K562 (cell line): ENCODE data around the gene ARL8A. TPM values are rescaled to one million over a fixed set of nuclear protein-coding genes. Genes with fewer than 3 reads are reported as not detected.
A peak's percentile ranks its signal among the peaks of the same experiment; 100 is the strongest.

Experiments used
- HDGF ChIP-seq: fragments of 450-650 bp; IDR thresholded peaks from 2 replicates; pipeline ENCODE4 v1.6.1; 2016
- HLTF ChIP-seq: fragments of 450-650 bp; IDR thresholded peaks from 2 replicates; pipeline ENCODE4 v1.6.1; 2016
- HSF4 ChIP-seq: fragments of 250-450 bp; sonication (Bioruptor Pico); IDR thresholded peaks from 2 replicates; pipeline ENCODE4 v2.1.2; 2022; ENCODE audit warnings: mild to moderate bottlenecking, moderate library complexity, borderline replicate concordance
- KAT7 ChIP-seq: sonication (generic); formaldehyde crosslinking; IDR thresholded peaks from 2 replicates; pipeline ENCODE4 v1.8.0; 2022; ENCODE audit warnings: missing genetic modification reagents, mild to moderate bottlenecking, borderline replicate concordance
- KLF16 ChIP-seq: IDR thresholded peaks from 2 replicates; pipeline ENCODE4 v1.6.1; 2016; ENCODE audit warnings: antibody characterized with exemption
- MAFF ChIP-seq: IDR thresholded peaks from 2 replicates; pipeline ENCODE4 v1.6.1; 2012; ENCODE audit warnings: low read length, improper control_type of control experiment
- MAZ ChIP-seq, 2 experiments: fragments of 450-650 bp in 1 of 2; sonication (generic) in 1 of 2; formaldehyde crosslinking; IDR thresholded peaks in 1 of 2; conservative IDR thresholded peaks in 1 of 2; 2 replicates each; pipeline versions ENCODE4 v1.4.0 to v1.5.0; 2020; ENCODE audit warnings: mild to moderate bottlenecking in 1 of 2, missing genetic modification reagents in 1 of 2
- MECOM ChIP-seq: fragments of 250-450 bp; sonication (Bioruptor Pico); IDR thresholded peaks from 2 replicates; pipeline ENCODE4 v1.8.0; 2022; ENCODE audit warnings: inconsistent platforms
- NR2F6 ChIP-seq: fragments of 450-650 bp; formaldehyde crosslinking; IDR thresholded peaks from 2 replicates; pipeline ENCODE4 v1.4.0; 2020; ENCODE audit warnings: mild to moderate bottlenecking
- NRF1 ChIP-seq, 2 experiments: fragments of 450-650 bp; IDR thresholded peaks in 1 of 2; conservative IDR thresholded peaks in 1 of 2; 2 replicates each; pipeline ENCODE4 v1.6.1; 2014; ENCODE audit warnings: mild to moderate bottlenecking in 2 of 2
- POLR2AphosphoS5 ChIP-seq: IDR thresholded peaks from 2 replicates; pipeline ENCODE4 v1.6.1; 2011; ENCODE audit warnings: mild to moderate bottlenecking, low read depth, low read length, moderate library complexity; ENCODE audit not compliant: control insufficient read depth, insufficient read depth
- SIX5 ChIP-seq, 2 experiments: IDR thresholded peaks; 2 replicates each; pipeline ENCODE4 v1.6.1; 2011; ENCODE audit warnings: low read length in 2 of 2, borderline replicate concordance in 1 of 2, low read depth in 1 of 2, mild to moderate bottlenecking in 1 of 2, moderate library complexity in 1 of 2; ENCODE audit not compliant: insufficient read depth in 1 of 2
- SMAD1 ChIP-seq: fragments of 150-350 bp; IDR thresholded peaks from 2 replicates; pipeline ENCODE4 v1.6.1; 2014; ENCODE audit warnings: low read length, low read depth; ENCODE audit not compliant: partially characterized antibody
- SRSF9 ChIP-seq: fragments of 200-400 bp; formaldehyde crosslinking; IDR thresholded peaks from 2 replicates; pipeline ENCODE4 v1.6.1; 2017; ENCODE audit warnings: low read depth, low read length, borderline replicate concordance
- ZBTB17 ChIP-seq: fragments of 450-650 bp; formaldehyde crosslinking; IDR thresholded peaks from 2 replicates; pipeline ENCODE4 v1.4.0; 2020; ENCODE audit warnings: mild to moderate bottlenecking
- ZC3H11A ChIP-seq: IDR thresholded peaks from 2 replicates; pipeline ENCODE4 v1.6.1; 2012; ENCODE audit warnings: low read depth, low read length, improper control_type of control experiment
- ZNF239 ChIP-seq: fragments of 250-450 bp; sonication (Bioruptor Pico); IDR thresholded peaks from 2 replicates; pipeline ENCODE4 v1.4.0; 2020; ENCODE audit warnings: mild to moderate bottlenecking
- ZNF274 ChIP-seq: IDR thresholded peaks from 2 replicates; pipeline ENCODE4 v1.6.1; 2011; ENCODE audit warnings: low read depth, mild to moderate bottlenecking, low read length, moderate library complexity, borderline replicate concordance
- ZNF785 ChIP-seq: fragments of 250-450 bp; sonication (Bioruptor Pico); IDR thresholded peaks from 2 replicates; pipeline ENCODE4 v1.4.0; 2020; ENCODE audit warnings: mild to moderate bottlenecking
- polyA plus RNA-seq, 8 experiments: library from polyadenylated mRNA; depleted of rRNA in 4 of 8; stranded (reverse) in 5 of 8; unstranded in 3 of 8; fragments of >200 nt; fragmentation: Nextera tagmentation in 2 of 8; fragmentation: Illumina TruSeq in 1 of 8; extraction: Ambion mirVana in 2 of 8; extraction: Trizol in 1 of 8; gene quantifications; 2 replicates each; pipeline versions ENCODE4 v1.2.1 to v1.2.3, GENCODE V29; 2011 to 2014; ENCODE audit warnings: inconsistent platforms in 1 of 8, missing spikeins in 1 of 8
- total RNA-seq, 7 experiments: library from RNA; depleted of rRNA in 6 of 7; stranded (reverse); fragments of >200 nt in 6 of 7; fragmentation: Illumina TruSeq in 2 of 7; extraction: Trizol in 2 of 7; gene quantifications; 2 replicates each; pipeline versions ENCODE4 v1.2.1 to v1.2.3, GENCODE V29; 2011 to 2021; ENCODE audit warnings: low replicate concordance in 1 of 7
- TF ChIP-seq, protein P1 (sequence below): fragments of 250-450 bp; sonication (Bioruptor Pico); IDR thresholded peaks from 2 replicates; pipeline ENCODE4 v1.8.0; 2021; ENCODE audit warnings: mild to moderate bottlenecking, moderate library complexity
- TF ChIP-seq, protein P2 (sequence below): sonication (generic); formaldehyde crosslinking; IDR thresholded peaks from 2 replicates; pipeline ENCODE4 v1.8.1; 2023; ENCODE audit warnings: mild to moderate bottlenecking, missing genetic modification reagents
- TF ChIP-seq, protein P3 (sequence below), 2 experiments: fragments of 250-450 bp in 1 of 2; fragments of 450-650 bp in 1 of 2; sonication (Bioruptor Pico) in 1 of 2; IDR thresholded peaks; 2 replicates each; pipeline versions ENCODE4 v1.6.1 to v1.8.0; 2016 to 2021; ENCODE audit warnings: mild to moderate bottlenecking in 2 of 2, moderate library complexity in 2 of 2, missing compliant biosample characterization in 1 of 2, missing genetic modification characterization in 1 of 2
- TF ChIP-seq, protein P4 (sequence below): fragments of 450-650 bp; formaldehyde crosslinking; IDR thresholded peaks from 2 replicates; pipeline ENCODE4 v1.4.0; 2022; ENCODE audit warnings: missing genetic modification characterization
- TF ChIP-seq, protein P5 (sequence below): fragments of 250-450 bp; sonication (Bioruptor Pico); IDR thresholded peaks from 2 replicates; pipeline ENCODE4 v1.4.0; 2020; ENCODE audit warnings: mild to moderate bottlenecking

The ARL8A gene
- total and polyA plus RNA-seq, 9 of the 15 experiments (the other 6 are each of a cell fraction or from before 2014, with no cell fraction given), result 0.17 to 27.3 (median 15.6) TPM

DNA sequence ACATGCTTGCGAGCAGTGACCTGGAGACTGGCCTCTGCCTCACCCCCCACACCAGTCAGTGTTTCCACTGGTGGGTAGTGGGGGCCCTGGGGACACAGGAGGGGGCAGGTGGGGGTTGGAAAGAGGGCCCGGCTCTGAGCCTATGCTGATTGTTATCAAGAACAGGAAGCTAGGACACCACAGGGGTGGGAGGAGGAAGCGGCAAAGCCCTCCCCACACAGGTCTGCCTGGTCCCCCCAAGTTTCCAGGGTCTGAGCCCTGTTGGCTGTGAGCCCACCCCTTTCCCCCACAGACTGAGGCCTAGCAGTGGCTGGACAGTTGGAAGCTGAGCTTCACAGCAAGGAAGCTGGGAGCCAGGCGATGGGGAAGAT, 17.5 kb upstream of the ARL8A start (continued):
- no peak; the same call in 1 of the 2 replicates for TF ChIP-seq HDGF
- no peak for TF ChIP-seq NR2F6 (CRISPR knock-in tag)
- TF ChIP-seq MAZ (CRISPR knock-in tag; conservative IDR thresholded peaks at IDR 0.05 in 1 of 2, IDR thresholded peaks at IDR 0.05 in 1 of 2), result peak; percentile 76 to 90
- no peak for TF ChIP-seq ZNF239 (CRISPR knock-in tag)
- peak; percentile 38 for TF ChIP-seq SMAD1
- TF ChIP-seq HLTF, result no peak
- no peak for TF ChIP-seq SIX5 (IDR thresholded peaks at IDR 0.05; ENCODE audit: borderline replicate concordance in 1 of 2, insufficient read depth in 1 of 2, low read depth in 1 of 2, low read length in 2 of 2)
- peak; percentile 33; the same call in 1 of the 2 replicates for TF ChIP-seq POLR2AphosphoS5
- no peak for TF ChIP-seq MAFF
- TF ChIP-seq KLF16, result no peak
- no peak; the same call in 1 of the 2 replicates for TF ChIP-seq ZBTB17
- TF ChIP-seq, protein P1, sequence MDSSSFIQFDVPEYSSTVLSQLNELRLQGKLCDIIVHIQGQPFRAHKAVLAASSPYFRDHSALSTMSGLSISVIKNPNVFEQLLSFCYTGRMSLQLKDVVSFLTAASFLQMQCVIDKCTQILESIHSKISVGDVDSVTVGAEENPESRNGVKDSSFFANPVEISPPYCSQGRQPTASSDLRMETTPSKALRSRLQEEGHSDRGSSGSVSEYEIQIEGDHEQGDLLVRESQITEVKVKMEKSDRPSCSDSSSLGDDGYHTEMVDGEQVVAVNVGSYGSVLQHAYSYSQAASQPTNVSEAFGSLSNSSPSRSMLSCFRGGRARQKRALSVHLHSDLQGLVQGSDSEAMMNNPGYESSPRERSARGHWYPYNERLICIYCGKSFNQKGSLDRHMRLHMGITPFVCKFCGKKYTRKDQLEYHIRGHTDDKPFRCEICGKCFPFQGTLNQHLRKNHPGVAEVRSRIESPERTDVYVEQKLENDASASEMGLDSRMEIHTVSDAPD (CRISPR knock-in tag), result no peak
- TF ChIP-seq ZNF785 (CRISPR knock-in tag), result no peak
- TF ChIP-seq ZNF274, result no peak
- no peak for TF ChIP-seq ZC3H11A
- TF ChIP-seq, protein P2, sequence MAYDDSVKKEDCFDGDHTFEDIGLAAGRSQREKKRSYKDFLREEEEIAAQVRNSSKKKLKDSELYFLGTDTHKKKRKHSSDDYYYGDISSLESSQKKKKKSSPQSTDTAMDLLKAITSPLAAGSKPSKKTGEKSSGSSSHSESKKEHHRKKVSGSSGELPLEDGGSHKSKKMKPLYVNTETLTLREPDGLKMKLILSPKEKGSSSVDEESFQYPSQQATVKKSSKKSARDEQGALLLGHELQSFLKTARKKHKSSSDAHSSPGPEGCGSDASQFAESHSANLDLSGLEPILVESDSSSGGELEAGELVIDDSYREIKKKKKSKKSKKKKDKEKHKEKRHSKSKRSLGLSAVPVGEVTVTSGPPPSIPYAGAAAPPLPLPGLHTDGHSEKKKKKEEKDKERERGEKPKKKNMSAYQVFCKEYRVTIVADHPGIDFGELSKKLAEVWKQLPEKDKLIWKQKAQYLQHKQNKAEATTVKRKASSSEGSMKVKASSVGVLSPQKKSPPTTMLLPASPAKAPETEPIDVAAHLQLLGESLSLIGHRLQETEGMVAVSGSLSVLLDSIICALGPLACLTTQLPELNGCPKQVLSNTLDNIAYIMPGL (CRISPR knock-in tag), result no peak
- TF ChIP-seq MECOM (CRISPR knock-in tag), result no peak
- TF ChIP-seq NRF1 (conservative IDR thresholded peaks at IDR 0.05 in 1 of 2, IDR thresholded peaks at IDR 0.05 in 1 of 2), result no peak
- TF ChIP-seq, protein P3, sequence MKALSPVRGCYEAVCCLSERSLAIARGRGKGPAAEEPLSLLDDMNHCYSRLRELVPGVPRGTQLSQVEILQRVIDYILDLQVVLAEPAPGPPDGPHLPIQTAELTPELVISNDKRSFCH (CRISPR knock-in tag; IDR thresholded peaks at IDR 0.05), result no peak
- TF ChIP-seq, protein P3 (tag; IDR thresholded peaks at IDR 0.05), result no peak
- TF ChIP-seq, protein P4, sequence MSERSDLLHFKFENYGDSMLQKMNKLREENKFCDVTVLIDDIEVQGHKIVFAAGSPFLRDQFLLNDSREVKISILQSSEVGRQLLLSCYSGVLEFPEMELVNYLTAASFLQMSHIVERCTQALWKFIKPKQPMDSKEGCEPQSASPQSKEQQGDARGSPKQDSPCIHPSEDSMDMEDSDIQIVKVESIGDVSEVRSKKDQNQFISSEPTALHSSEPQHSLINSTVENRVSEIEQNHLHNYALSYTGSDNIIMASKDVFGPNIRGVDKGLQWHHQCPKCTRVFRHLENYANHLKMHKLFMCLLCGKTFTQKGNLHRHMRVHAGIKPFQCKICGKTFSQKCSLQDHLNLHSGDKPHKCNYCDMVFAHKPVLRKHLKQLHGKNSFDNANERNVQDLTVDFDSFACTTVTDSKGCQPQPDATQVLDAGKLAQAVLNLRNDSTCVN, result no peak
- no peak for TF ChIP-seq KAT7 (CRISPR knock-in tag)
- TF ChIP-seq HSF4, result no peak
- TF ChIP-seq, protein P5, sequence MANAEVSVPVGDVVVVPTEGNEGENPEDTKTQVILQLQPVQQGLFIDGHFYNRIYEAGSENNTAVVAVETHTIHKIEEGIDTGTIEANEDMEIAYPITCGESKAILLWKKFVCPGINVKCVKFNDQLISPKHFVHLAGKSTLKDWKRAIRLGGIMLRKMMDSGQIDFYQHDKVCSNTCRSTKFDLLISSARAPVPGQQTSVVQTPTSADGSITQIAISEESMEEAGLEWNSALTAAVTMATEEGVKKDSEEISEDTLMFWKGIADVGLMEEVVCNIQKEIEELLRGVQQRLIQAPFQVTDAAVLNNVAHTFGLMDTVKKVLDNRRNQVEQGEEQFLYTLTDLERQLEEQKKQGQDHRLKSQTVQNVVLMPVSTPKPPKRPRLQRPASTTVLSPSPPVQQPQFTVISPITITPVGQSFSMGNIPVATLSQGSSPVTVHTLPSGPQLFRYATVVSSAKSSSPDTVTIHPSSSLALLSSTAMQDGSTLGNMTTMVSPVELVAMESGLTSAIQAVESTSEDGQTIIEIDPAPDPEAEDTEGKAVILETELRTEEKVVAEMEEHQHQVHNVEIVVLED (CRISPR knock-in tag), result no peak
- TF ChIP-seq SRSF9, result no peak
